SK-N-SH (cell line): ENCODE results near the gene AWAT2. TPM values are rescaled to one million over a fixed set of nuclear protein-coding genes. Genes with fewer than 3 reads are reported as not detected.

ENCODE experiments used
- CTCF ChIA-PET: fragments of 300-600, 350-600 bp; formaldehyde crosslinking; extraction: SDS; loops from one replicate; lab custom pipeline; 2021; lab: Yijun Ruan, JAX
- POLR2A ChIA-PET: fragments of 350-600 bp; sonication (Branson Sonifier 250); formaldehyde crosslinking; extraction: SDS; loops from one replicate; lab custom pipeline; 2020; ENCODE audit warnings: antibody characterized with exemption, inconsistent platforms; lab: Yijun Ruan, JAX
- DNase-seq: peaks from one replicate; pipeline ENCODE4 v3.0.0; 2012
- H2AFZ ChIP-seq: fragments of 200-600 bp; sonication (generic); 2 replicates; pipeline ENCODE4 v1.8.1; 2016; ENCODE audit warnings: antibody characterized with exemption, mild to moderate bottlenecking, low read depth
- H3F3A ChIP-seq: fragments of 200-600 bp; sonication (generic); replicated peaks from 2 replicates; pipeline ENCODE3; 2016; ENCODE audit warnings: antibody characterized with exemption, mild to moderate bottlenecking; ENCODE audit not compliant: insufficient read depth
- H3K27ac ChIP-seq, 2 experiments: fragments of 200-500 bp in 1 of 2; fragments of 200-600 bp in 1 of 2; sonication (Bioruptor generic) in 1 of 2; sonication (generic), shearing (Covaris generic) in 1 of 2; 2 replicates each; pipeline versions ENCODE4 v1.5.1 to v1.6.1; 2014 to 2016; ENCODE audit warnings: low read depth in 2 of 2, inconsistent platforms in 1 of 2, low read length in 1 of 2, mild to moderate bottlenecking in 1 of 2, mixed read lengths in 1 of 2
- H3K27me3 ChIP-seq: fragments of 200-600 bp; sonication (generic), shearing (Covaris generic); 2 replicates; pipeline ENCODE4 v1.6.1; 2016; ENCODE audit warnings: mixed run types; ENCODE audit not compliant: insufficient read depth
- H3K36me3 ChIP-seq, 2 experiments: fragments of 200-500 bp in 1 of 2; fragments of 200-600 bp in 1 of 2; sonication (Bioruptor generic) in 1 of 2; sonication (generic) in 1 of 2; replicated peaks in 1 of 2; 2 replicates each; pipeline versions ENCODE3 to v1.5.1; 2014 to 2016; ENCODE audit warnings: low read length in 1 of 2, mild to moderate bottlenecking in 1 of 2; ENCODE audit not compliant: insufficient read depth in 2 of 2, control insufficient read depth in 1 of 2
- H3K4me1 ChIP-seq, 2 experiments: fragments of 200-500 bp in 1 of 2; fragments of 200-600 bp in 1 of 2; sonication (Bioruptor generic) in 1 of 2; sonication (generic), shearing (Covaris generic) in 1 of 2; 2 replicates each; pipeline versions ENCODE4 v1.5.1 to v1.6.1; 2014 to 2016; ENCODE audit warnings: low read depth in 1 of 2, low read length in 1 of 2, mixed run types in 1 of 2; ENCODE audit not compliant: insufficient read depth in 2 of 2, control insufficient read depth in 1 of 2
- H3K4me2 ChIP-seq: fragments of 200-600 bp; sonication (generic), shearing (Covaris generic); 2 replicates; pipeline ENCODE4 v1.6.1; 2017; ENCODE audit warnings: mixed run types
- H3K4me3 ChIP-seq, 2 experiments: fragments of 200-500 bp in 1 of 2; fragments of 200-600 bp in 1 of 2; sonication (Bioruptor generic) in 1 of 2; sonication (generic), shearing (Covaris generic) in 1 of 2; 2 replicates each; pipeline versions ENCODE4 v1.5.1 to v1.8.1; 2014 to 2016; ENCODE audit warnings: low read depth in 2 of 2, inconsistent platforms in 1 of 2, low read length in 1 of 2, mild to moderate bottlenecking in 1 of 2, mixed read lengths in 1 of 2, moderate library complexity in 1 of 2
- H3K79me2 ChIP-seq: fragments of 200-600 bp; sonication (generic); 2 replicates; pipeline ENCODE4 v1.8.1; 2017; ENCODE audit warnings: mild to moderate bottlenecking; ENCODE audit not compliant: insufficient read depth
- H3K9ac ChIP-seq: fragments of 200-600 bp; sonication (generic); 2 replicates; pipeline ENCODE4 v1.6.1; 2017; ENCODE audit warnings: mixed run types
- H3K9me2 ChIP-seq: fragments of 200-600 bp; sonication (generic); 2 replicates; pipeline ENCODE4 v1.6.1; 2017; ENCODE audit warnings: mixed run types
- H3K9me3 ChIP-seq: fragments of 200-600 bp; sonication (generic); 2 replicates; pipeline ENCODE4 v1.6.1; 2017; ENCODE audit warnings: mixed run types, mild to moderate bottlenecking, moderate library complexity
- H4K20me1 ChIP-seq: fragments of 200-600 bp; sonication (generic); 2 replicates; pipeline ENCODE4 v1.6.1; 2017; ENCODE audit warnings: mild to moderate bottlenecking, mixed run types; ENCODE audit not compliant: insufficient read depth
- ELF1 ChIP-seq: IDR thresholded peaks from 2 replicates; pipeline ENCODE4 v1.4.0; 2012
- EP300 ChIP-seq, 2 experiments: IDR thresholded peaks; 2 replicates each; pipeline versions ENCODE4 v1.4.0 to v1.6.1; 2012; ENCODE audit warnings: borderline replicate concordance in 1 of 2, low read depth in 1 of 2, low read length in 1 of 2
- FOSL2 ChIP-seq: IDR thresholded peaks from 2 replicates; pipeline ENCODE4 v1.4.0; 2012; ENCODE audit warnings: low read depth, mild to moderate bottlenecking, moderate library complexity, borderline replicate concordance
- FOXJ3 ChIP-seq: sonication (generic); formaldehyde crosslinking; IDR thresholded peaks from 2 replicates; pipeline ENCODE4 v1.5.1; 2020; ENCODE audit warnings: mild to moderate bottlenecking, missing genetic modification reagents
- JUND ChIP-seq: IDR thresholded peaks from 2 replicates; pipeline ENCODE4 v1.4.0; 2012
- MEF2A ChIP-seq: IDR thresholded peaks from 2 replicates; pipeline ENCODE4 v1.4.0; 2012; ENCODE audit warnings: low read depth, borderline replicate concordance
- MXI1 ChIP-seq: IDR thresholded peaks from 2 replicates; pipeline ENCODE4 v1.6.1; 2012; ENCODE audit warnings: mild to moderate bottlenecking, low read depth, low read length, improper control_type of control experiment
- NFIC ChIP-seq: IDR thresholded peaks from 2 replicates; pipeline ENCODE4 v1.4.0; 2012; ENCODE audit warnings: borderline replicate concordance
- RCOR1 ChIP-seq: fragments of 150-350 bp; IDR thresholded peaks from 2 replicates; pipeline ENCODE4 v1.6.1; 2017; ENCODE audit warnings: antibody characterized with exemption, low read length
- RFX5 ChIP-seq: IDR thresholded peaks from 2 replicates; pipeline ENCODE4 v1.6.1; 2012; ENCODE audit warnings: mild to moderate bottlenecking, improper control_type of control experiment, low read length
- SIN3A ChIP-seq: IDR thresholded peaks from 2 replicates; pipeline ENCODE4 v1.6.1; 2012; ENCODE audit warnings: low read depth, mild to moderate bottlenecking, low read length, moderate library complexity, borderline replicate concordance
- SMC3 ChIP-seq: IDR thresholded peaks from 2 replicates; pipeline ENCODE4 v1.6.1; 2012; ENCODE audit warnings: low read depth, low read length, improper control_type of control experiment
- TCF12 ChIP-seq: IDR thresholded peaks from 2 replicates; pipeline ENCODE4 v1.4.0; 2012
- WGBS: methylation state at CpG from one replicate; pipeline ENCODE4 v1.1.6; 2017; ENCODE audit warnings: low lambda C conversion rate; 5-methylcytosine and 5-hydroxymethylcytosine counted together
- polyA plus RNA-seq, 3 experiments: library from polyadenylated mRNA; depleted of rRNA; stranded (reverse); fragments of >200 nt; gene quantifications; 2 replicates each; pipeline ENCODE4 v1.2.3, GENCODE V29; 2012
- TF ChIP-seq, protein P1 (sequence below): fragments of 150-350 bp; IDR thresholded peaks from 2 replicates; pipeline ENCODE4 v1.6.1; 2016; ENCODE audit warnings: mild to moderate bottlenecking, low read depth, low read length

The AWAT2 gene
- polyA plus RNA-seq, 1 of the 3 experiments (the other 2 are of a cell fraction): 0.13 TPM

DNA sequence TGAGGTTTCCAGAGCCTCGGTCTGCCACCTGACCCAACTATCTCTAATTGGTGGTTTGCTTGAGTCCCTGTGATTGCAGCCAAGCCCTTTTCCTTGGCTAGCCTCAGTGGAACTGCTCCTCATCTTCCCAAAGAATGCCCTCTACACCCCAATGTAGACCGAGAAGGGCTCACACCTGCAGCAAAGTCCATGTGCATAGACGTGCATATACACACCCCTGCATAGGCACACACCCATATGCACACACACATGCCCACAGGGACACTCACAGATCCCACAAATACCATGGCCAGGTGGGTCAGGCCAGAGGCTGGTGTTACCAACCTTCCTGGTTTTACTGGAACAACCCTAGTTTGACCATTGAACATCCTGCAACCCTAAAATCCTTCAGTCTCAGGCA is 332 bp downstream of the AWAT2 start:
- CTCF ChIA-PET: no interaction called here

DNA sequence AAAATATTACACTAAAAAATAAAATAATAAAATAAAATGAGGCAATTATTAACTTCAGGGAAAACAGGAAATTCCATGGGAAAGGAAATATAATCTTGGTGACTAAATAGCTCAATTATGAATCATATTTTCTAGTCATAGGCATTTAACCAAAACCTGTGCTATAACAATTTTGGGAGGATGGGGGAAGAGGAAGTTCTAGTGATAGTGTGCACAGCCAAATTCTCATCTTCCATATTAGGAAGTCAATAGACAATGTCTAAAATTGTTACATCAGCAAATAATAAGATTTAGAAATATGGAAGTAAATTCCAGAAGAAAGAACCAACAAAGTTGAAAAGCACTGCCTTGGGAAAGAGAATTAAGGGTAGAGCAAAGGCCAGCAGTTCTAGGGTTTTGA is 2.8 kb downstream of the AWAT2 start:
- Histone ChIP-seq H3K4me3 (no peak overlapping the region), H3K36me3 (no peaks in the 10 kb centered on the region), H3K9me2 (no peaks in the 10 kb centered on the region), H3K9ac (no peak overlapping the region), H4K20me1 (no peaks in the 10 kb centered on the region), H3K9me3 (no peaks in the 10 kb centered on the region), H3K27me3 (no peaks in the 10 kb centered on the region; the same call in 1 of the 2 replicates), H3K4me2 (no peak overlapping the region), H2AFZ (peak overlapping the region; percentile 71; the same call in 1 of the 2 replicates), H3K79me2 (no peaks in the 10 kb centered on the region), H3K4me1 (no peaks in the 10 kb centered on the region), H3K27ac (peak overlapping the region in 1 of 2 experiments; percentile 52; a peak in 2 of 4 replicates), H3F3A (peaks cover 9% of the 10 kb centered on the region)
- POLR2A ChIA-PET: no interaction called here
- no peak for DNase-seq
- TF ChIP-seq FOSL2 (peak; percentile 41; the same call in 1 of the 2 replicates), SIN3A (no peak), EP300 (IDR thresholded peaks at IDR 0.05; ENCODE audit: borderline replicate concordance in 1 of 2, low read depth in 1 of 2, low read length in 1 of 2) (no peak), MEF2A (no peak), SMC3 (no peak), NFIC (no peak), TCF12 (peak; percentile 22; the same call in 1 of the 2 replicates), JUND (peak; percentile 38), ELF1 (no peak)
- TF ChIP-seq, protein P1, sequence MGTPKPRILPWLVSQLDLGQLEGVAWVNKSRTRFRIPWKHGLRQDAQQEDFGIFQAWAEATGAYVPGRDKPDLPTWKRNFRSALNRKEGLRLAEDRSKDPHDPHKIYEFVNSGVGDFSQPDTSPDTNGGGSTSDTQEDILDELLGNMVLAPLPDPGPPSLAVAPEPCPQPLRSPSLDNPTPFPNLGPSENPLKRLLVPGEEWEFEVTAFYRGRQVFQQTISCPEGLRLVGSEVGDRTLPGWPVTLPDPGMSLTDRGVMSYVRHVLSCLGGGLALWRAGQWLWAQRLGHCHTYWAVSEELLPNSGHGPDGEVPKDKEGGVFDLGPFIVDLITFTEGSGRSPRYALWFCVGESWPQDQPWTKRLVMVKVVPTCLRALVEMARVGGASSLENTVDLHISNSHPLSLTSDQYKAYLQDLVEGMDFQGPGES: no peak
- CTCF ChIA-PET: interaction anchor here (1.2 kb wide), 1 partner anchor 17 kb away, joined by 5 read pairs; no protein-coding TSS in a partner anchor

More for the DNA sequence above, 332 bp downstream of the AWAT2 start:
- no peaks in the 10 kb centered on the region for H3K4me1 ChIP-seq
- H3K79me2 ChIP-seq: no peaks in the 10 kb centered on the region
- no peak overlapping the region for H3K4me2 ChIP-seq
- 60% methylated on average over 1 of the region's 3 CpGs for WGBS
- TF ChIP-seq MEF2A (no peak), FOSL2 (no peak), RFX5 (no peak), FOXJ3 (CRISPR knock-in tag) (no peak), MXI1 (no peak), RCOR1 (no peak), SMC3 (no peak)
- H3K9ac ChIP-seq: no peak overlapping the region
- H3K36me3 ChIP-seq: no peaks in the 10 kb centered on the region
- H3K9me2 ChIP-seq: no peaks in the 10 kb centered on the region
- DNase-seq: no peak
- no peaks in the 10 kb centered on the region for H4K20me1 ChIP-seq
- peaks cover 9% of the 10 kb centered on the region for H3F3A ChIP-seq
- H3K4me3 ChIP-seq: no peak overlapping the region
- H3K27ac ChIP-seq: no peak overlapping the region
- H2AFZ ChIP-seq: no peak overlapping the region
- no peaks in the 10 kb centered on the region; the same call in 1 of the 2 replicates for H3K27me3 ChIP-seq
- H3K9me3 ChIP-seq: no peaks in the 10 kb centered on the region
- POLR2A ChIA-PET: no interaction called here
